Karpas-422 (cell line): ENCODE measurements around the gene MRPL19. TPM values are rescaled to one million over a fixed set of nuclear protein-coding genes. Genes with fewer than 3 reads are reported as not detected.

Experiments
- DNase-seq: peaks from one replicate; pipeline ENCODE4 v3.0.0-alpha.2; 2015
- H2AFZ ChIP-seq: fragments of 200-600 bp; sonication (generic); 2 replicates; pipeline ENCODE4 v1.6.1; 2014; ENCODE audit warnings: antibody characterized with exemption, low read length, mixed read lengths
- H3K27ac ChIP-seq: fragments of 200-600 bp; sonication (generic); 2 replicates; pipeline ENCODE4 v1.5.1; 2014; ENCODE audit warnings: mild to moderate bottlenecking, low read length, moderate library complexity
- H3K27me3 ChIP-seq: fragments of 200-600 bp; sonication (generic); 2 replicates; pipeline ENCODE4 v1.6.1; 2014; ENCODE audit warnings: low read length, mixed read lengths
- H3K36me3 ChIP-seq: fragments of 200-600 bp; sonication (generic); 2 replicates; pipeline ENCODE4 v1.6.1; 2014; ENCODE audit warnings: low read length, mixed read lengths; ENCODE audit not compliant: insufficient read depth
- H3K4me1 ChIP-seq: fragments of 200-600 bp; sonication (generic); 2 replicates; pipeline ENCODE4 v1.6.1; 2014; ENCODE audit warnings: mild to moderate bottlenecking, low read length, mixed read lengths
- H3K4me2 ChIP-seq: fragments of 200-600 bp; sonication (generic); 2 replicates; pipeline ENCODE4 v1.6.1; 2014; ENCODE audit warnings: low read length, low read depth, mild to moderate bottlenecking; ENCODE audit not compliant: poor library complexity, severe bottlenecking
- H3K4me3 ChIP-seq: fragments of 200-600 bp; sonication (generic); 2 replicates; pipeline ENCODE4 v1.5.1; 2014; ENCODE audit warnings: mild to moderate bottlenecking, antibody characterized with exemption, low read length, mixed read lengths
- H3K79me2 ChIP-seq: fragments of 200-600 bp; sonication (generic); 2 replicates; pipeline ENCODE4 v1.6.1; 2014; ENCODE audit warnings: mild to moderate bottlenecking, low read length, mixed read lengths
- H3K9ac ChIP-seq: fragments of 200-600 bp; sonication (generic); 2 replicates; pipeline ENCODE4 v1.6.0; 2014; ENCODE audit warnings: low read length
- H3K9me2 ChIP-seq: fragments of 200-600 bp; sonication (generic), shearing (Covaris generic); replicated peaks from 2 replicates; pipeline ENCODE4 v1.6.0; 2014; ENCODE audit warnings: mild to moderate bottlenecking, low read length, moderate library complexity; ENCODE audit not compliant: insufficient read depth
- H3K9me3 ChIP-seq: fragments of 300-700, 200-600 bp; sonication (generic); 2 replicates; pipeline ENCODE4 v1.6.1; 2014; ENCODE audit warnings: low read length, mixed read lengths
- H4K20me1 ChIP-seq: fragments of 200-600 bp; sonication (generic); 2 replicates; pipeline ENCODE4 v1.6.1; 2014; ENCODE audit warnings: mild to moderate bottlenecking, antibody characterized with exemption, low read length, low read depth; ENCODE audit not compliant: insufficient read depth
- total RNA-seq: library from RNA; depleted of rRNA; stranded (reverse); fragments of >200 nt; shearing (Covaris generic); gene quantifications from 2 replicates; pipeline ENCODE4 v1.2.3, GENCODE V29; 2014; ENCODE audit warnings: low replicate concordance

Gene MRPL19
- total RNA-seq, 1 experiment from 2014 or later: 76.6 TPM

GRCh38 chr2:75640621-75641121 lies 5.9 kb upstream of the MRPL19 start:
- Histone ChIP-seq H3K9me2 (no peaks in the 10 kb centered on the region), H2AFZ (0 out of 2 replicates have a peak overlapping the region, but pooled peaks have one; percentile 2), H3K4me2 (no peak overlapping the region), H3K27ac (no peak overlapping the region), H3K4me3 (no peak overlapping the region), H3K9me3 (no peaks in the 10 kb centered on the region), H3K27me3 (no peaks in the 10 kb centered on the region), H3K4me1 (no peaks in the 10 kb centered on the region), H3K79me2 (no peaks in the 10 kb centered on the region), H3K9ac (no peak overlapping the region), H3K36me3 (no peaks in the 10 kb centered on the region), H4K20me1 (no peaks in the 10 kb centered on the region)
- DNase-seq: peak; percentile 88

GRCh38 chr2:75641587-75641986 lies 5.0 kb upstream of the MRPL19 start:
- H3K9ac ChIP-seq: no peak overlapping the region
- no peaks in the 10 kb centered on the region for H3K9me2 ChIP-seq
- no peak overlapping the region for H3K4me2 ChIP-seq
- H3K36me3 ChIP-seq: no peaks in the 10 kb centered on the region
- peaks cover 7% of the 10 kb centered on the region for H3K4me1 ChIP-seq
- no peak overlapping the region for H3K27ac ChIP-seq
- DNase-seq: no peak
- H3K4me3 ChIP-seq: no peak overlapping the region
- peaks cover under 1% of the 10 kb centered on the region; the same call in 1 of the 2 replicates for H3K79me2 ChIP-seq
- H3K9me3 ChIP-seq: no peaks in the 10 kb centered on the region
- H2AFZ ChIP-seq: no peak overlapping the region
- H4K20me1 ChIP-seq: no peaks in the 10 kb centered on the region
- H3K27me3 ChIP-seq: no peaks in the 10 kb centered on the region

GRCh38 chr2:75643980-75644379 lies 2.6 kb upstream of the MRPL19 start:
- Histone ChIP-seq H3K4me2 (no peak overlapping the region), H4K20me1 (no peaks in the 10 kb centered on the region), H3K27ac (no peak overlapping the region), H3K9ac (no peak overlapping the region), H3K9me3 (no peaks in the 10 kb centered on the region), H3K9me2 (no peaks in the 10 kb centered on the region), H3K27me3 (no peaks in the 10 kb centered on the region), H3K4me1 (peaks cover 22% of the 10 kb centered on the region), H3K4me3 (no peak overlapping the region), H2AFZ (no peak overlapping the region), H3K36me3 (peaks cover 2% of the 10 kb centered on the region), H3K79me2 (peaks cover 24% of the 10 kb centered on the region)
- no peak for DNase-seq

GRCh38 chr2:75645643-75646042 lies 940 bp upstream of the MRPL19 start:
- Histone ChIP-seq H3K36me3 (peaks cover 18% of the 10 kb centered on the region), H3K9ac (no peak overlapping the region), H3K4me1 (peaks cover 23% of the 10 kb centered on the region), H3K27me3 (no peaks in the 10 kb centered on the region), H4K20me1 (no peaks in the 10 kb centered on the region), H3K27ac (no peak overlapping the region), H3K4me3 (0 out of 2 replicates have a peak overlapping the region, but pooled peaks have one; percentile 83), H3K4me2 (peak overlapping the region; percentile 95), H2AFZ (peak overlapping the region; percentile 97), H3K9me2 (no peaks in the 10 kb centered on the region), H3K9me3 (no peaks in the 10 kb centered on the region), H3K79me2 (peaks cover 41% of the 10 kb centered on the region)
- DNase-seq: no peak

GRCh38 chr2:75646090-75646582 lies 447 bp upstream of the MRPL19 start:
- H3K27me3 ChIP-seq: no peaks in the 10 kb centered on the region
- DNase-seq: peak; percentile 50
- no peak overlapping the region for H3K27ac ChIP-seq
- peak overlapping the region; percentile 83 for H3K4me3 ChIP-seq
- H3K9me3 ChIP-seq: no peaks in the 10 kb centered on the region
- no peaks in the 10 kb centered on the region for H3K9me2 ChIP-seq
- H4K20me1 ChIP-seq: no peaks in the 10 kb centered on the region
- peaks cover 46% of the 10 kb centered on the region for H3K79me2 ChIP-seq
- H3K9ac ChIP-seq: peak overlapping the region; percentile 84
- H3K4me2 ChIP-seq: peak overlapping the region; percentile 95
- H2AFZ ChIP-seq: peak overlapping the region; percentile 97
- H3K4me1 ChIP-seq: peaks cover 23% of the 10 kb centered on the region
- H3K36me3 ChIP-seq: peaks cover 20% of the 10 kb centered on the region

- peak overlapping the region; percentile 50 for H3K27ac ChIP-seq
- peak overlapping the region; percentile 83 for H3K4me3 ChIP-seq
- peaks cover 37% of the 10 kb centered on the region for H3K36me3 ChIP-seq
- H3K4me1 ChIP-seq: peaks cover 23% of the 10 kb centered on the region
- no peaks in the 10 kb centered on the region for H3K9me2 ChIP-seq
- H4K20me1 ChIP-seq: no peaks in the 10 kb centered on the region
- H3K9me3 ChIP-seq: no peaks in the 10 kb centered on the region
- no peak overlapping the region for H2AFZ ChIP-seq
- DNase-seq: peak; percentile 68
- peak overlapping the region; percentile 95 for H3K4me2 ChIP-seq
- H3K79me2 ChIP-seq: peaks cover 56% of the 10 kb centered on the region
- no peaks in the 10 kb centered on the region for H3K27me3 ChIP-seq
- H3K9ac ChIP-seq: peak overlapping the region; percentile 84
These were observed 1.2 kb downstream of the MRPL19 start for GRCh38 chr2:75647771-75648170.

- Histone ChIP-seq H3K27ac (no peak overlapping the region), H3K27me3 (no peaks in the 10 kb centered on the region), H3K36me3 (peaks cover 97% of the 10 kb centered on the region), H2AFZ (no peak overlapping the region), H3K79me2 (peaks cover 70% of the 10 kb centered on the region), H3K9ac (no peak overlapping the region), H3K4me3 (no peak overlapping the region), H3K4me2 (no peak overlapping the region), H3K9me3 (peaks cover 5% of the 10 kb centered on the region; the same call in 1 of the 2 replicates), H3K4me1 (peaks cover under 1% of the 10 kb centered on the region; the same call in 1 of the 2 replicates), H4K20me1 (no peaks in the 10 kb centered on the region), H3K9me2 (no peaks in the 10 kb centered on the region)
- no peak for DNase-seq
These were observed 7.4 kb downstream of the MRPL19 start for GRCh38 chr2:75654012-75654411.

- Histone ChIP-seq H3K9me2 (no peaks in the 10 kb centered on the region), H3K27ac (no peak overlapping the region), H3K4me2 (no peak overlapping the region), H3K4me3 (no peak overlapping the region), H3K79me2 (peaks cover 70% of the 10 kb centered on the region), H3K9me3 (peaks cover 11% of the 10 kb centered on the region), H3K9ac (no peak overlapping the region), H3K36me3 (peaks cover 99% of the 10 kb centered on the region), H2AFZ (no peak overlapping the region), H3K27me3 (no peaks in the 10 kb centered on the region), H4K20me1 (no peaks in the 10 kb centered on the region), H3K4me1 (no peaks in the 10 kb centered on the region)
- no peak for DNase-seq
These were observed 9.3 kb downstream of the MRPL19 start for GRCh38 chr2:75655861-75656260.
